ENCODE data around the gene ZSCAN21.

ZSCAN21 gene

DNA sequence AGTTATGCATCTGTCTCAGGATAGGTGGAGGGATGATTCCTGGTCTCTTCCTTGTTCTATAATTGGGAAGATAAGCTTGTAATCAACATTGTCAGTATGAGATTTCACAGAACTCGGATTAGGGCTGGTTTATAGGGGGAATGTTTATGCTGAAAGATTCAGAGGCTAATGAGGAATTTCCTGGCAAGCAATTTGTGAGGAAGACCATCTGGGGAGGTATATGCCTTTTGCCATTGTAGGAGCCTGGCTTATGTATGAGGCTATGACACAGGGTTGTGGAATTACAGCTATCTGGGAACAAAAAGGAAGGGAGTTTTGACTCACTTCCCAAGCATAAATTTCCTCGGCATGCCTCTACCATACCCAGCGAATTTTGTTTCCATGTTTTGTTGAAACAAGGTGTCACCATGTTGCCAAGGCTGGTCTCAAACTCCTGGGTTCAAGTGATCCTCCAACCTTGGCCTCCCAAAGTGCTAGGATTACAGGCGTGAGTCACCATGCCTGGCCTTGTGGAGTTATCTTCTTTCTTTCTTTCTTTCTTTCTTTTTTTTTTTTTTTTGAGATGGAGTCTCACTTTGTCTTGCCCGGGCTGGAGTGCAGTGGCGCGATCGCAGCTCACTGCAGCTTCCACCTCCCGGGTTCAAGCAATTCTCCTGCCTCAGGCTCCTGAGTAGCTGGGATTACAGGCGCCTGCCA lies 37.6 kb downstream of the ZSCAN21 start:
- ChIA-PET POLR2A (ENCODE audit: low non-redundant PET) (interaction anchor here (0.7 to 1.5 kb wide), 3 partner anchors 13 to 574 kb away, joined by 4 to 10 read pairs (median 4); no protein-coding TSS in a partner anchor), CTCF (no interaction called here)
- DNase-seq (ENCODE audit: low spot score): peak; percentile 70
- H3K27ac ChIP-seq: peak overlapping the region; percentile 85
- TF ChIP-seq, protein P1, sequence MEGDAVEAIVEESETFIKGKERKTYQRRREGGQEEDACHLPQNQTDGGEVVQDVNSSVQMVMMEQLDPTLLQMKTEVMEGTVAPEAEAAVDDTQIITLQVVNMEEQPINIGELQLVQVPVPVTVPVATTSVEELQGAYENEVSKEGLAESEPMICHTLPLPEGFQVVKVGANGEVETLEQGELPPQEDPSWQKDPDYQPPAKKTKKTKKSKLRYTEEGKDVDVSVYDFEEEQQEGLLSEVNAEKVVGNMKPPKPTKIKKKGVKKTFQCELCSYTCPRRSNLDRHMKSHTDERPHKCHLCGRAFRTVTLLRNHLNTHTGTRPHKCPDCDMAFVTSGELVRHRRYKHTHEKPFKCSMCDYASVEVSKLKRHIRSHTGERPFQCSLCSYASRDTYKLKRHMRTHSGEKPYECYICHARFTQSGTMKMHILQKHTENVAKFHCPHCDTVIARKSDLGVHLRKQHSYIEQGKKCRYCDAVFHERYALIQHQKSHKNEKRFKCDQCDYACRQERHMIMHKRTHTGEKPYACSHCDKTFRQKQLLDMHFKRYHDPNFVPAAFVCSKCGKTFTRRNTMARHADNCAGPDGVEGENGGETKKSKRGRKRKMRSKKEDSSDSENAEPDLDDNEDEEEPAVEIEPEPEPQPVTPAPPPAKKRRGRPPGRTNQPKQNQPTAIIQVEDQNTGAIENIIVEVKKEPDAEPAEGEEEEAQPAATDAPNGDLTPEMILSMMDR (conservative IDR thresholded peaks at IDR 0.05; ENCODE audit: low read depth): no peak

GRCh38 chr7:100088095-100088620 lies 38.6 kb downstream of the ZSCAN21 start:
- POLR2A ChIA-PET (ENCODE audit: low non-redundant PET): interaction anchor here (0.7 to 1.5 kb wide), 2 partner anchors 12 to 573 kb away, joined by 4 to 10 read pairs; no protein-coding TSS in a partner anchor
- H3K27ac ChIP-seq: peak overlapping the region; percentile 85
- no peak for DNase-seq (ENCODE audit: low spot score)
- CTCF ChIA-PET: no interaction called here
- TF ChIP-seq, protein P1 (conservative IDR thresholded peaks at IDR 0.05; ENCODE audit: low read depth): no peak

DNA sequence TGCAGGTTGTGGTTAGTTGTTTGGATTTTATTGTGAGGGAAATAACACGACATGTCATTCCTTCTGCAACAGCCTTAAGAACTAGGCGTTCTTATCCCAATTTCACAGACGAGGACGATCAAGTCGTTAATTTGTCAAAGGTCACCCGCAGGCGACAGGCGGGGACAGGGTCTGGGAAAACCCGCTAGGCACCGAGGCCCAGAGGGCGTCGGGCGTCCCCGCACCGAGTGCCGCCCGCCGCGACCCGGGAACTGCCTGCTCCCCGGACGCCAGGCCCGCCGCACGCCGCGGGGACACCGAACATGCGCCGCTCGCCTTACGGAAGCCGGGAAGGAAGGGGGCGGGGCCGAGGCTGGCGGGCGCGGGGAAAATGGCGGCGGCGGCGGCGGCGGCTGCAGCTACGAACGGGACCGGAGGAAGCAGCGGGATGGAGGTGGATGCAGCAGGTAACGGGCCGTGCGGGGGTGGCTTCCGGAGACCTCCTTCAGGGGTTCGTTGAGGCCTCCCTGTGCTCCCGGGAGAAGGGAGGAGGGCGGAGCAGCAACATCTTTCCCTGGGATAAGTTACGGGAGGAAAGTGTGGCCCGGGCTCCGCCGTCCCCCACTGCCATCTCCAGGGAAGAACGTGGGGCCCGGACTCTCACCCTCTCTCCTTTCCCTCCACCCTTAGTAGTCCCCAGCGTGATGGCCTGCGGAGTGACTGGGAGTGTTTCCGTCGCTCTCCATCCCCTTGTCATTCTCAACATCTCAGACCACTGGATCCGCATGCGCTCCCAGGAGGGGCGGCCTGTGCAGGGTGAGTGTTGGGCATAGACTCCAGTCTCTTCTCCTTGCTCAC lies 39.3 kb downstream of the ZSCAN21 start, which contains the start of gene COPS6:
Gene COPS6, plus strand, starts transcription at position 349 of the 837 bp plus-strand sequence. Its CDS starts 22 bp downstream, at position 371.
- DNase-seq (ENCODE audit: low spot score): peak; percentile 59
- peak within 1 kb of the TSS; percentile 85 for H3K27ac ChIP-seq
- POLR2A ChIA-PET (ENCODE audit: low non-redundant PET): interaction anchor here (1.5 kb wide), 1 partner anchor 12 kb away, joined by 4 read pairs; no protein-coding TSS in a partner anchor
- CTCF ChIA-PET: no interaction called here
- TF ChIP-seq, protein P1 (conservative IDR thresholded peaks at IDR 0.05; ENCODE audit: low read depth): no peak

DNA sequence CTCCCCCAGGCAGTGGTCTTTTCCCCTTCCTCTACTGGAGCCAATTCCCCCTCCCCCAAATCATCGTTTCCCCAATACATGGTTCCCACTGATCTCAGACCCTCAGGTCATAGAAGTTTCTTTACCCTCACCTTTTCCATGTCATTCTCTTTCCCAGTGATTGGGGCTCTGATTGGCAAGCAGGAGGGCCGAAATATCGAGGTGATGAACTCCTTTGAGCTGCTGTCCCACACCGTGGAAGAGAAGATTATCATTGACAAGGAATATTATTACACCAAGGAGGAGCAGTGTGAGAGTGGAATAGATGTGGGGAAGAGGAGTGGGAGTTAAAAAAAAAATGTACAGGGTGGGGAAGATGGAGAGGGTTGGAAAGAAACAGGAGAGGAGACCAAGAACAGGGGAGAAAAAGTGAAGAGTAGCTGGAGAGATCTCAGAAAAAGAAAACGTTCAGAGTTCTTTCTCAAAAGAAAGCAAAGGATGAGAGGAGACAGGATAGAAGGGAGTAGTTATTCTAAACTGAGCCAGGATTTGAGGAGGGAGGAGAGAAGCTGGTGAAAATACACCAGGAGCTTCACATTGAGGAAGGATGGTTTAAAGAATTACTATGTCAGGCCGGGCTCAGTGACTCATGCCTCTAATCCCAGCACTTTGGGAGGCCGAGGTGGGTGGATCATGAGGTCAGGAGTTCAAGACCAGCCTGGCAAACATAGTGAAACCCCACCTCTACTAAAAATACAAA lies 40.1 kb downstream of the ZSCAN21 start:
- ChIA-PET POLR2A (ENCODE audit: low non-redundant PET) (no interaction called here), CTCF (interaction anchor here (0.7 kb wide), 1 partner anchor 100 kb away, joined by 3 read pairs; no protein-coding TSS in a partner anchor)
- DNase-seq (ENCODE audit: low spot score): no peak
- TF ChIP-seq, protein P1 (conservative IDR thresholded peaks at IDR 0.05; ENCODE audit: low read depth): no peak
- H3K27ac ChIP-seq: peak overlapping the region; percentile 85

GRCh38 chr7:100090527-100091410 lies 41.2 kb downstream of the ZSCAN21 start:
- CTCF ChIA-PET: interaction anchor here (0.5 to 0.6 kb wide), 2 partner anchors 784 to 1308 kb away, joined by 3 to 5 read pairs; partner anchors contain the start of gene SRRT

More at GRCh38 chr7:100090527-100091410, 41.2 kb downstream of the ZSCAN21 start:
- peak overlapping the region; percentile 59 for H3K27ac ChIP-seq
- POLR2A ChIA-PET (ENCODE audit: low non-redundant PET): interaction anchor here (1.0 kb wide), 1 partner anchor 10 kb away, joined by 4 read pairs; no protein-coding TSS in a partner anchor
- TF ChIP-seq, protein P1 (conservative IDR thresholded peaks at IDR 0.05; ENCODE audit: low read depth): no peak
- DNase-seq (ENCODE audit: low spot score): no peak
